D721Med (cell line): ENCODE data around the gene NPLOC4.

Experiments used
- DNase-seq: peaks from one replicate; pipeline ENCODE4 v3.0.0; 2011; ENCODE audit warnings: low spot score; ENCODE audit not compliant: insufficient read length
- FAIRE-seq: peaks from 2 replicates; lab custom pipeline; 2011; peaks lifted over from hg19 to GRCh38; lab: Jason Lieb, UNC
- CTCF ChIP-seq: IDR thresholded peaks from 2 replicates; pipeline ENCODE4 v1.5.1; 2012; ENCODE audit warnings: mild to moderate bottlenecking, control low read depth; ENCODE audit not compliant: insufficient read depth; ENCODE audit errors: missing control alignments

NPLOC4 gene

GRCh38 chr17:81537856-81538555, 98.9 kb downstream of the NPLOC4 start:
- no peak for TF ChIP-seq CTCF
- DNase-seq = peak; percentile 70
- no peak for FAIRE-seq

GRCh38 chr17:81537343-81537855, 99.5 kb downstream of the NPLOC4 start:
- TF ChIP-seq CTCF = peak; percentile 44
- no peak for FAIRE-seq
- DNase-seq = peak; percentile 85

GRCh38 chr17:81536299-81537290, 100.3 kb downstream of the NPLOC4 start:
- DNase-seq (no peak), FAIRE-seq (no peak)
- TF ChIP-seq CTCF = no peak

GRCh38 chr17:81535480-81536298, 101.2 kb downstream of the NPLOC4 start:
- TF ChIP-seq CTCF = no peak
- DNase-seq = no peak
- no peak for FAIRE-seq

- no peak for FAIRE-seq
- no peak for TF ChIP-seq CTCF
- no peak for DNase-seq
Observed at GRCh38 chr17:81535007-81535328, 101.9 kb downstream of the NPLOC4 start.

GRCh38 chr17:81534157-81535006, 102.5 kb downstream of the NPLOC4 start:
- no peak for TF ChIP-seq CTCF
- DNase-seq (no peak), FAIRE-seq (no peak)
